Neuronal stem cell (in vitro differentiated cells): Measurements from ENCODE around the gene UNC13C.

Experiments
- DNase-seq: peaks from one replicate; pipeline ENCODE4 v3.0.0-alpha.2; 2013; ENCODE audit warnings: low spot score
- H2AFZ ChIP-seq: one replicate; pipeline ENCODE4 v1.6.1; 2013; ENCODE audit warnings: mild to moderate bottlenecking, low read length, inconsistent platforms
- H2AK5ac ChIP-seq: 2 replicates; pipeline ENCODE4 v1.6.1; 2013; ENCODE audit warnings: low read depth, mild to moderate bottlenecking, inconsistent platforms, low read length, moderate library complexity, mixed read lengths
- H2BK120ac ChIP-seq: 2 replicates; pipeline ENCODE4 v1.6.1; 2013; ENCODE audit warnings: low read depth, mild to moderate bottlenecking, inconsistent platforms, low read length, moderate library complexity, mixed read lengths
- H2BK12ac ChIP-seq: one replicate; pipeline ENCODE4 v1.6.1; 2013; ENCODE audit warnings: low read length, inconsistent platforms
- H2BK15ac ChIP-seq: 2 replicates; pipeline ENCODE4 v1.6.1; 2013; ENCODE audit warnings: mild to moderate bottlenecking, low read length, inconsistent platforms, mixed read lengths
- H2BK5ac ChIP-seq: one replicate; pipeline ENCODE4 v1.6.1; 2013; ENCODE audit warnings: inconsistent platforms, mild to moderate bottlenecking, low read length, moderate library complexity
- H3K14ac ChIP-seq: one replicate; pipeline ENCODE4 v1.6.1; 2013; ENCODE audit warnings: low read length, inconsistent platforms
- H3K18ac ChIP-seq: 2 replicates; pipeline ENCODE4 v1.6.1; 2013; ENCODE audit warnings: low read length, inconsistent platforms
- H3K23ac ChIP-seq: 2 replicates; pipeline ENCODE4 v1.6.1; 2013; ENCODE audit warnings: low read depth, mild to moderate bottlenecking, mixed read lengths, low read length, inconsistent platforms; ENCODE audit not compliant: poor library complexity
- H3K27ac ChIP-seq: replicated peaks from 3 replicates; pipeline ENCODE4 v1.5.1; 2013; ENCODE audit warnings: low read length, inconsistent platforms
- H3K27me3 ChIP-seq, 3 experiments: 2 replicates each; pipeline ENCODE4 v1.6.1; 2013; ENCODE audit warnings: low read length in 3 of 3, mild to moderate bottlenecking in 2 of 3, inconsistent platforms in 1 of 3, low read depth in 1 of 3, mixed read lengths in 1 of 3, moderate library complexity in 1 of 3; ENCODE audit not compliant: control insufficient read depth in 3 of 3, insufficient read depth in 3 of 3
- H3K36me3 ChIP-seq, 2 donors: replicated peaks in 1 of 2; 2 replicates each; pipeline ENCODE4 v1.6.1; 2013; ENCODE audit warnings: low read length in 2 of 2; ENCODE audit not compliant: control insufficient read depth in 2 of 2, insufficient read depth in 2 of 2
- H3K4ac ChIP-seq: 2 replicates; pipeline ENCODE4 v1.6.1; 2013; ENCODE audit warnings: inconsistent platforms, mild to moderate bottlenecking, low read length, moderate library complexity
- H3K4me1 ChIP-seq, 2 donors: 1 replicate in 1 of 2; 2 replicates in 1 of 2; pipeline ENCODE4 v1.6.1; 2013; ENCODE audit warnings: low read length in 2 of 2, low read depth in 1 of 2; ENCODE audit not compliant: control insufficient read depth in 2 of 2, insufficient read depth in 1 of 2
- H3K4me2 ChIP-seq: one replicate; pipeline ENCODE4 v1.6.1; 2013; ENCODE audit warnings: mild to moderate bottlenecking, low read length, inconsistent platforms; ENCODE audit not compliant: insufficient read depth, poor library complexity, severe bottlenecking
- H3K4me3 ChIP-seq, 2 donors: 2 replicates each; pipeline ENCODE4 v1.5.1; 2013; ENCODE audit warnings: low read length in 2 of 2, mild to moderate bottlenecking in 2 of 2, inconsistent platforms in 1 of 2, moderate library complexity in 1 of 2
- H3K79me1 ChIP-seq: one replicate; pipeline ENCODE4 v1.6.1; 2013; ENCODE audit warnings: low read depth, mild to moderate bottlenecking, inconsistent platforms, low read length, moderate library complexity
- H3K9ac ChIP-seq: one replicate; pipeline ENCODE4 v1.6.1; 2013; ENCODE audit warnings: mild to moderate bottlenecking, low read depth, low read length, inconsistent platforms; ENCODE audit not compliant: poor library complexity
- H3K9me3 ChIP-seq, 2 donors: replicated peaks in 1 of 2; 2 replicates each; pipeline versions ENCODE3 to v1.6.1; 2013; ENCODE audit warnings: low read length in 2 of 2, mild to moderate bottlenecking in 2 of 2, inconsistent platforms in 1 of 2, low read depth in 1 of 2, mixed read lengths in 1 of 2, moderate library complexity in 1 of 2; ENCODE audit not compliant: control insufficient read depth in 2 of 2, insufficient read depth in 1 of 2
- H4K8ac ChIP-seq: one replicate; pipeline ENCODE4 v1.6.1; 2013; ENCODE audit warnings: low read depth, mild to moderate bottlenecking, inconsistent platforms, low read length, moderate library complexity
- H4K91ac ChIP-seq: one replicate; pipeline ENCODE4 v1.6.1; 2013; ENCODE audit warnings: low read length, low read depth, mild to moderate bottlenecking, inconsistent platforms; ENCODE audit not compliant: poor library complexity
- WGBS, 2 donors: extraction: QIAGEN DNeasy Blood & Tissue Kit; methylation state at CpG; one replicate each; pipeline ENCODE4 v1.1.7; 2013; ENCODE audit warnings: missing lambda C conversion rate in 2 of 2, mixed read lengths in 1 of 2; ENCODE audit not compliant: insufficient read length in 2 of 2, insufficient replicate concordance in 1 of 2; ENCODE audit errors: extremely low coverage in 2 of 2; 5-methylcytosine and 5-hydroxymethylcytosine counted together

Gene UNC13C

GRCh38 chr15:54304321-54304720 is 326.1 kb downstream of the UNC13C start:
- no peaks in the 10 kb centered on the region for H3K4me1 ChIP-seq

DNA sequence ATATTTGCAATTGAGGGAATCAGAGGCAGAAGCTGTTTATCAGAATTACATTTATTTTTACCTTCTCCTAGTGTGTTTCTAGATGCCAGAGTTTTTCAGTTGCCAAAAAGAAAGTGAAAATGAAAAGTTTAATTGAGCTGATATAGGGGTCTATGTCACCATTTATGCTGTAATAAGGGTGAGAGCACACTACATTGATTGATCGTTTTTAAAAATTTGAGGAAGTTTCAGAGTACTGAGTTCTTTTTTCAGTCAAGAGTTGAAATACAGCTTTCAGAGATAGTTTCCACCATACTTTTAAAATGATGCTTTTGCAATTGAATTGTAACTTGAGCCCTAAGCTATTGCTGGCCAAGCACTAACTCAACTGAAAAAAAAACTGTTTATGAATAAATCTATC is 326.9 kb downstream of the UNC13C start:
- no peak for DNase-seq
- H3K27ac ChIP-seq: no peak overlapping the region
- no peak overlapping the region for H3K14ac ChIP-seq

More at GRCh38 chr15:54304321-54304720, 326.1 kb downstream of the UNC13C start:
- no peaks in the 10 kb centered on the region for H3K9me3 ChIP-seq
- H2AFZ ChIP-seq: no peak overlapping the region
- no peak overlapping the region for H2BK12ac ChIP-seq
- no peak overlapping the region for H3K18ac ChIP-seq
- H3K4me2 ChIP-seq: no peak overlapping the region
- DNase-seq: no peak
- H2BK15ac ChIP-seq: no peak overlapping the region
- WGBS, 2 donors: no CpG with 5 or more reads among the region's 3 CpGs
- H3K4ac ChIP-seq: no peak overlapping the region
- H3K27me3 ChIP-seq: no peaks in the 10 kb centered on the region
- no peak overlapping the region for H3K9ac ChIP-seq
- no peak overlapping the region for H4K8ac ChIP-seq
- H2BK120ac ChIP-seq: no peak overlapping the region
- no peaks in the 10 kb centered on the region for H3K36me3 ChIP-seq
- H3K79me1 ChIP-seq: no peaks in the 10 kb centered on the region
- H3K4me3 ChIP-seq: no peak overlapping the region
- H2AK5ac ChIP-seq: no peak overlapping the region
- no peak overlapping the region for H2BK5ac ChIP-seq
- no peak overlapping the region for H3K23ac ChIP-seq
- H4K91ac ChIP-seq: no peak overlapping the region
- no peak overlapping the region for H3K27ac ChIP-seq
- H3K14ac ChIP-seq: no peak overlapping the region

DNA sequence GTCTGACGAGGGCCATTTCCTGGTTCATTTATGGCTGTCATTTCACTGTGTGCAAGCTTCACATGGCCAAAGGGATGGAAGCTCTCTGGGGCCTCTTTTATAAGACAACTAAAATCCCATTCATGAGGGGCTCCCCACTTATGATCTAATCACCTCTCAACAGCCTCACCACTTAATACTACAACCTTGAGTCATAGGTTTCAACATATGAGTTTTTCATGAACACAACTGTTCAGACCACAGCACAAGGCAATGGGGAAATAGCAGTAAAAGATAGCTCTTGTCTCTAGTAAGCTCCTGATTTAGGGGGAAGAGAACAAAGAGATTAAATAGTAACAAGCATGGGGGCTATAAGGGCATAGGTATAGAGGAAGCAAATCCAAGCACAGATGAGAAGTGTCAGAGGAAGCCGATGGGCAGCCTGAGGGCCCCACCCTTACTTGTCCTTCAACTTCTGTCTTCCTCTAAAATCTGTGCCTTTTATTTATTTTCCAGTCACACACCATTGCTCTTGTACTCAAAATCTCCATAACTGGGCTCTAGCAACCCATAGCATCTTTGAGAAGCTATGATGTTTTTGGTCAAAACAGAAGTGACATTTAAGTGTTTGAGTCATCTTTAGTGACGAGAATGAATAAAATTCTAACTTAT is 329.1 kb downstream of the UNC13C start:
- Histone ChIP-seq H3K79me1 (no peaks in the 10 kb centered on the region), H3K9ac (no peak overlapping the region), H3K4ac (no peak overlapping the region), H3K36me3 (no peaks in the 10 kb centered on the region), H3K23ac (no peak overlapping the region), H4K91ac (no peak overlapping the region), H3K14ac (no peak overlapping the region), H2BK5ac (no peak overlapping the region), H3K4me2 (no peak overlapping the region), H3K4me1 (no peaks in the 10 kb centered on the region), H2BK15ac (no peak overlapping the region), H3K9me3 (no peaks in the 10 kb centered on the region), H3K4me3 (no peak overlapping the region), H2AFZ (no peak overlapping the region), H4K8ac (no peak overlapping the region), H3K18ac (no peak overlapping the region), H2AK5ac (no peak overlapping the region), H2BK120ac (no peak overlapping the region), H2BK12ac (no peak overlapping the region), H3K27ac (no peak overlapping the region), H3K27me3 (no peaks in the 10 kb centered on the region)
- WGBS, 2 donors: no CpG with 5 or more reads among the region's 3 CpGs
- no peak for DNase-seq

More for the DNA sequence above, 326.9 kb downstream of the UNC13C start:
- H3K79me1 ChIP-seq: no peaks in the 10 kb centered on the region
- no peaks in the 10 kb centered on the region for H3K9me3 ChIP-seq
- no peak overlapping the region for H3K9ac ChIP-seq
- no peak overlapping the region for H3K4ac ChIP-seq
- no peak overlapping the region for H2AK5ac ChIP-seq
- no peak overlapping the region for H4K91ac ChIP-seq
- no CpG with 5 or more reads among the region's 1 CpG for WGBS, 2 donors
- no peak overlapping the region for H2BK120ac ChIP-seq
- no peak overlapping the region for H3K23ac ChIP-seq
- no peaks in the 10 kb centered on the region for H3K27me3 ChIP-seq
- no peak overlapping the region for H3K4me3 ChIP-seq
- no peak overlapping the region for H3K4me2 ChIP-seq
- no peaks in the 10 kb centered on the region for H3K4me1 ChIP-seq
- no peak overlapping the region for H4K8ac ChIP-seq
- no peak overlapping the region for H2BK15ac ChIP-seq
- no peak overlapping the region for H2BK5ac ChIP-seq
- no peaks in the 10 kb centered on the region for H3K36me3 ChIP-seq
- H3K18ac ChIP-seq: no peak overlapping the region
- no peak overlapping the region for H2BK12ac ChIP-seq
- no peak overlapping the region for H2AFZ ChIP-seq

DNA sequence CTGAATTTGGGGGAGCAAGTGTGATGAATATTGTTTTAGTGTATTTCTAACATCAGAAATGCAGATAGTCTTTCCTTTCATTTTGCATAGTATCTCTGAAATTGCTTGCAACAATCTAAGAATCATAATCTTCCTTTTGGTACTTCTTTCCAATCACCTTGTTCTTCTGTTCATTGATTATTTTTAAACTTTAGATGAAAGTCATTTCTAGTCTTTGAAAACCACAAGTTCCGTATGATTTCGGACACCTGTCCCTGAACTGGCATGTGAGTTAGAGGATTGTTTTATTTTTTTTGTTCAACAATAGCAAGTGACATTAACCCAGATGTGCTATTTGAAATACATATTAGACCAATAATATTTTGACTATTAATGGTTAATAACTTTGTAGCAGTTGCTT is 329.7 kb downstream of the UNC13C start:
- H3K9ac ChIP-seq: no peak overlapping the region
- H3K36me3 ChIP-seq: no peaks in the 10 kb centered on the region
- no peaks in the 10 kb centered on the region for H3K79me1 ChIP-seq
- H2BK15ac ChIP-seq: no peak overlapping the region
- H2BK5ac ChIP-seq: no peak overlapping the region
- H4K8ac ChIP-seq: no peak overlapping the region
- no peak overlapping the region for H3K23ac ChIP-seq
- no peak overlapping the region for H2BK120ac ChIP-seq
- DNase-seq: no peak
- H3K9me3 ChIP-seq: no peaks in the 10 kb centered on the region
- H2AK5ac ChIP-seq: no peak overlapping the region
- H3K4me1 ChIP-seq: peaks cover 0 to 4% of the 10 kb centered on the region in 2 donors
- H3K14ac ChIP-seq: no peak overlapping the region
- no peak overlapping the region for H3K18ac ChIP-seq
- no peak overlapping the region for H3K4me3 ChIP-seq
- no peaks in the 10 kb centered on the region for H3K27me3 ChIP-seq
- no peak overlapping the region for H2AFZ ChIP-seq
- H3K27ac ChIP-seq: no peak overlapping the region
- no peak overlapping the region for H3K4me2 ChIP-seq
- no peak overlapping the region for H4K91ac ChIP-seq
- no peak overlapping the region for H3K4ac ChIP-seq
- WGBS, 2 donors: no CpG with 5 or more reads among the region's 2 CpGs
- no peak overlapping the region for H2BK12ac ChIP-seq
